AG04449 (cell line): ENCODE data around the gene MRPS31.
A peak's percentile ranks its signal among the peaks of the same experiment; 100 is the strongest.
"Not testable (repeated sequence)": the region's sequence is repeated elsewhere in the genome, so short reads cannot be mapped to it uniquely, and the experiment has no call there.

ENCODE experiments used
- CTCF ChIA-PET: fragments of 350-600 bp; formaldehyde crosslinking; extraction: SDS; loops from one replicate; lab custom pipeline; 2021; ENCODE audit warnings: antibody characterized with exemption; lab: Yijun Ruan, JAX
- POLR2A ChIA-PET: fragments of 400-600, 350-600 bp; formaldehyde crosslinking; extraction: SDS; loops from one replicate; lab custom pipeline; 2020; ENCODE audit warnings: antibody characterized with exemption, inconsistent platforms; lab: Yijun Ruan, JAX
- DNase-seq: peaks from one replicate; pipeline ENCODE4 v3.0.0-alpha.2; 2010; ENCODE audit warnings: low read depth, low spot score
- H3K4me3 ChIP-seq: 2 replicates; pipeline ENCODE4 v1.5.1; 2011; ENCODE audit warnings: low read depth, mild to moderate bottlenecking, control low read depth, low read length
- CTCF ChIP-seq: IDR thresholded peaks from one replicate; pipeline ENCODE4 v1.5.1; 2011; ENCODE audit warnings: mild to moderate bottlenecking, moderate library complexity, low read length, control low read depth, inconsistent platforms; ENCODE audit not compliant: insufficient read depth; ENCODE audit errors: missing control alignments

The MRPS31 gene

GRCh38 chr13:40787062-40787461 is 16.1 kb upstream of the MRPS31 start:
- CTCF ChIA-PET: interaction anchor here (0.8 to 4.3 kb wide), 3 partner anchors 10 to 821 kb away, joined by 3 to 25 read pairs (median 3); no protein-coding TSS in a partner anchor
- no peak overlapping the region for H3K4me3 ChIP-seq
- no peak for TF ChIP-seq CTCF
- POLR2A ChIA-PET: interaction anchor here (2.0 kb wide), 1 partner anchor 274 kb away, joined by 7 read pairs; the partner anchor contains the start of gene WBP4
- no peak for DNase-seq

- H3K4me3 ChIP-seq: no peak overlapping the region
- no peak for TF ChIP-seq CTCF
- POLR2A ChIA-PET: no interaction called here
- CTCF ChIA-PET: interaction anchor here (0.8 to 4.3 kb wide), 3 partner anchors 9 to 820 kb away, joined by 3 to 25 read pairs (median 3); no protein-coding TSS in a partner anchor
- DNase-seq: no peak
Observed at GRCh38 chr13:40786568-40786996, 15.6 kb upstream of the MRPS31 start.

- H3K4me3 ChIP-seq: no peak overlapping the region
- ChIA-PET CTCF (interaction anchor here (1.7 kb wide), 1 partner anchor 10 kb away, joined by 6 read pairs; no protein-coding TSS in a partner anchor), POLR2A (no interaction called here)
- TF ChIP-seq CTCF: no peak
- no peak for DNase-seq
Observed at GRCh38 chr13:40784540-40784939, 13.6 kb upstream of the MRPS31 start.

GRCh38 chr13:40782971-40783370 is 12.0 kb upstream of the MRPS31 start:
- CTCF ChIA-PET, POLR2A ChIA-PET: not testable (repeated sequence)

GRCh38 chr13:40781717-40782116 is 10.7 kb upstream of the MRPS31 start:
- H3K4me3 ChIP-seq: no peak overlapping the region
- POLR2A ChIA-PET: no interaction called here
- CTCF ChIA-PET: interaction anchor here (0.9 to 1.1 kb wide), 3 partner anchors 9 to 272 kb away, joined by 3 read pairs; no protein-coding TSS in a partner anchor
- no peak for DNase-seq
- no peak for TF ChIP-seq CTCF

More at GRCh38 chr13:40782971-40783370, 12.0 kb upstream of the MRPS31 start:
- not testable (repeated sequence) for DNase-seq, H3K4me3 ChIP-seq

- DNase-seq: no peak
- POLR2A ChIA-PET: no interaction called here
Observed at GRCh38 chr13:40780822-40781401, 9.9 kb upstream of the MRPS31 start.

More at GRCh38 chr13:40780822-40781401, 9.9 kb upstream of the MRPS31 start:
- no peak overlapping the region for H3K4me3 ChIP-seq
- CTCF ChIA-PET: interaction anchor here (0.9 to 1.0 kb wide), 3 partner anchors 8 to 273 kb away, joined by 3 read pairs; partner anchors contain the start of gene SLC25A15
- TF ChIP-seq CTCF: peak; percentile 2
